Stimulated activated CD4-positive, alpha-beta T cell treated with anti-CD3 and anti-CD28 coated beads, Interleukin-2, amount 100 ng/mL, for 4 hours (primary cell): Measurements from ENCODE around the gene SMG9.

ENCODE experiments used
- DNase-seq: peaks from one replicate; pipeline ENCODE4 v3.0.0-alpha.2; 2020; ENCODE audit warnings: low read depth

The SMG9 gene, protein sequence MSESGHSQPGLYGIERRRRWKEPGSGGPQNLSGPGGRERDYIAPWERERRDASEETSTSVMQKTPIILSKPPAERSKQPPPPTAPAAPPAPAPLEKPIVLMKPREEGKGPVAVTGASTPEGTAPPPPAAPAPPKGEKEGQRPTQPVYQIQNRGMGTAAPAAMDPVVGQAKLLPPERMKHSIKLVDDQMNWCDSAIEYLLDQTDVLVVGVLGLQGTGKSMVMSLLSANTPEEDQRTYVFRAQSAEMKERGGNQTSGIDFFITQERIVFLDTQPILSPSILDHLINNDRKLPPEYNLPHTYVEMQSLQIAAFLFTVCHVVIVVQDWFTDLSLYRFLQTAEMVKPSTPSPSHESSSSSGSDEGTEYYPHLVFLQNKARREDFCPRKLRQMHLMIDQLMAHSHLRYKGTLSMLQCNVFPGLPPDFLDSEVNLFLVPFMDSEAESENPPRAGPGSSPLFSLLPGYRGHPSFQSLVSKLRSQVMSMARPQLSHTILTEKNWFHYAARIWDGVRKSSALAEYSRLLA

GRCh38 chr19:43754503-43755255 is at the start of gene SMG9:
Gene SMG9 (minus strand): TSS chr19:43754962. CDS start chr19:43750741, 4,221 bp downstream.
- peak; percentile 98 for DNase-seq

DNA sequence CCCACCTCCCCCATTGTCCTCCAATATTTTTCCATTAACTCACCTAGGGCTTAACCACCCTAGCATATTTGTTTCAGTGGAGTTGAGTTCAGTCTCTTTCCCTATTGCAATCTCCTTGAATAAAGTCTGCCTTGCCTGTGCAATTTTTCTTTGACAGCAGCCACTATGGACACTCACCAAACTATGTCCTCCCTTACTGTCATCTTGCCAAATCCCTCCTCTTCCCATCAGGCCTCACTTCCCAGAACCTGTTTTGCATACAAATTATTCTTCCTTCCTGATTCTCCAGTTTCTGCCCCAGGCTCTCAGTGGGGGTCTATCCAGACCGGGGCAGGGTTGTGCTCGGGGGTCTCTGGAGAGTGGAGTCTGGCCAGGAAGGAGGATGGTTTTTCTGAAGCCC is 49.7 kb upstream of the SMG9 start:
- no peak for DNase-seq

GRCh38 chr19:43802216-43802951 is 47.6 kb upstream of the SMG9 start, which contains the start of gene LYPD5:
Gene LYPD5 (minus strand): TSS chr19:43802447. CDS start chr19:43802380, 67 bp downstream.
- DNase-seq = no peak

DNA sequence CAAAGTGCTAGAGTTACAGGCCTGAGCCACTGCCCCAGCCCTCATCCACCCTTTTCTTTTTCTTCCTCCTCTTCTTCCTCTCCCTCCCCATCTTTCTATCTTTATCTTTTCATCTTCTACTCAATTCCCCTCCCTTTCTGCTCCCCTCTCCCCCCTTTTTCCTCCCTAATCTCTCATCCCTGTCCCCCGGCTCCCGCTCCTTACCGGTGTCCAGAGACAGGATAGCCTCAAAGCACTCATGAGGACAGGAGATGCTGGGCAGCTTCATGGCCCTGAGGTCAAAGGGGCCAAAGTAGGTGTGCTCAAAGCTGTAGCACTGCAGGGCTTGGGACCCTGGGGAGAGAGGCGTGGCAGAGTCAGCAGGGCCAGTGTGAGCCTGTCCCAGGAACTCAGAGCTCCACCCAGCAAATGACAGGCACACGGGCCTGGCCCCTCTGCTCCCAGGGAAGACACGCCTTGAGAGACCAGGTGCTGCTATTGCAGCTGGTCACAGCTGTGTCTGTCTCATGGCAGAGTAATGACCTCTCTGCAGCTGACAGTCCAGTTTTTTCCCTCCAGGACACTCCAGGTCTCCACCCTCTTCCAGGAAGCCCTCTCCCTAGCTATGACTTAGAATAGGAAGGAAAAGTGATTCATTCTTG is 44.9 kb upstream of the SMG9 start:
- no peak for DNase-seq

- peak; percentile 82 for DNase-seq
These were observed 44.0 kb upstream of the SMG9 start for GRCh38 chr19:43798546-43799409.

DNA sequence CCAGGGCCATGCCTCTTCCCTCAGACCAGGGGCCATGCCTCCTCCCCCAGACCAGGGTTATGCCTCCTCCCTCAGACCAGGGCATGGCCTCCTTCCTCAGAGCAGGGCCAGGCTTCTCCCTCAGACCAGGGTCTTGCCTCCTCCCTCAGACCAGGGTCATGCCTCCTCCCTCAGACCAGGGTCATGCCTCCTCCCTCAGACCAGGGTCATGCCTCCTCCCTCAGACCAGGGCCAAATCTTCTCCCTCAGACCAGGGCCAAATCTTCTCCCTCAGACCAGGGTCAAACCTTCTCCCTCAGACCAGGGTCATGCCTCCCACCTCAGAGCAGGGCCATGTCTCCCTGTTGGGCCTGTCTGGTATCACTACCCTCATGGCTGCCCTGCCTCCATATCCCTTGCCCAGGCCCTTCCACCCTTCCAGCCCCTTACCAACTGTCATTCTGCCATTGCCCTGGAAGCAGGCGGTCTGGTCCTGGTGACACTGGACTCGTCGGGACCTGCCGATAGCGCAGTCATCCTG is 43.3 kb upstream of the SMG9 start:
- no peak for DNase-seq

DNA sequence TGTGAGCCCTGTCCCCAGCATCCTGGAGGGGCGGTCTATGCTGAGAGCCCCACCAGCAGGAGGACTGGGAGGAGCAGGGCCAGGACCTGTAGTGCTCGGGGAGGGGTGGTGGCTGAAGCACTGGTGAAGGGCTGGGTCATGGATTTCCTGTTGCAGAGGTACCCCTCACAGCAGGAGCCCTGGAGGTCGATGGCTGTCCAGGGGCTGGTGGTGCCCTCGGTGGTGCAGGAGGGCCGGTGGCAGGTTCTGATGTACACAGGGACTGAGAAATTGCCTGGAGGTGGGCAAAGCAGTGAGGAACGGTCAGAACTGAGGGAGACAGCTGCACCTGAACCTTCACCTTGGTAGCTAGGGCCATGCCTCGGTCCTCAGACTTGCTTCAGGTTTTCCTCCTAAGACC is 42.8 kb upstream of the SMG9 start:
- no peak for DNase-seq

DNA sequence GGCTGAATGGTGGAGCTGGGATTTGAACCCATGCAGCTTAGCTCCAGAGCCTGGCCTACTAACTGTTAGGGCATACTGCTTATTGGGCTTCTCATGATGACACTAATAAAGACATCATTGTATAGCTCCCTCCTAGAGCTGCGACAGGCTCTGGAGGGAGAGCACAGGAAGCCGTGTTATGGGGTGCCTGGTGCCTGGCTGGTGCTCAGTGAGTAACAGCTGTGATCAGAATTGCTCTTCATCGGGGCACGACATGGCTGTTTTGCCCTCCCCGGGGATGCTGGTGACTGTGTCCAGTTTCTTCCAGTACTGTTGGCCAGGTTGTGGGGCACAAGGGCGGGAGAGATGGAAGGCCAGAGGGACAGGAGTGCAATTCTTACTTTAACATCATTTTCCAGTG is 42.4 kb upstream of the SMG9 start:
- no peak for DNase-seq

- DNase-seq = no peak
These were observed 35.8 kb upstream of the SMG9 start for GRCh38 chr19:43790587-43790986.

DNA sequence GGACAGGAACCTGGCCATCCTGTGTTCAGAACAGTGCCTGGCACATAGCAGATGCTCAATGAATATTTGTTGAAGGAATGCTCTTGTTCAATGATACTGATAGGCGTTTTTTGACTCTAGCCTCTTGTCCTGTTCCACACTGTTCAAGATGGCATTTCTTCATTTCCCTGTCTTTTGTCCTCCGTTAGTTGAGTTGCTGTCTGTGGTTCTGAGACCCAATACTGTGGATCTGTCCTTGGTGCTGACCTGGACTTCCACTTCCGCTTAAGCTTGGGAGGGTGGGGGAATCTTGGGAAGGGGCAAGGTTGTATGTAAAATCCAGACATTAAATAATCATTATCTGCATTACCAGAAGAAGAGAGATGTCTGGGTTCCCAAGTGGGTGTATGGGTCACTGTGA is 34.3 kb upstream of the SMG9 start:
- DNase-seq = no peak

- no peak for DNase-seq
These were observed 31.9 kb upstream of the SMG9 start for GRCh38 chr19:43786665-43787064.

GRCh38 chr19:43784981-43785808 is 30.4 kb upstream of the SMG9 start:
- DNase-seq = peak; percentile 28

- peak; percentile 54 for DNase-seq
These were observed 29.6 kb upstream of the SMG9 start for GRCh38 chr19:43784241-43784980.

- no peak for DNase-seq
These were observed 28.9 kb upstream of the SMG9 start for GRCh38 chr19:43783636-43784035.

- DNase-seq = no peak
These were observed 28.0 kb upstream of the SMG9 start for GRCh38 chr19:43782689-43783231.

DNA sequence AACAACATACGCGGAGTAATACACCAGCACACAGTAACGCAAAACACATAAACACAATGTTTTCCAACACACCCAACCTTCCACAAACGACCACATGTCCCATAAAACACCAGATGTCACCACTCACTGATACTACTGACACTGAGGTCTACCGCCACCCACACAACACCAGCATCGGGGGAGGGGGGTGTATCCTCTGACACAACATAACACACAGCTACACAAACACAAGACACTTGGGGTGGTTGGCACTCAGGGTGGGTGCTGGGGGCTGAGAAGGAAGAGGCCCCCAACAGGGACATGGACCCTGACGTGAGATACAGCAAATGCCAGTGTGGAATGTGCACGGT is 27.5 kb upstream of the SMG9 start:
- DNase-seq = no peak

DNA sequence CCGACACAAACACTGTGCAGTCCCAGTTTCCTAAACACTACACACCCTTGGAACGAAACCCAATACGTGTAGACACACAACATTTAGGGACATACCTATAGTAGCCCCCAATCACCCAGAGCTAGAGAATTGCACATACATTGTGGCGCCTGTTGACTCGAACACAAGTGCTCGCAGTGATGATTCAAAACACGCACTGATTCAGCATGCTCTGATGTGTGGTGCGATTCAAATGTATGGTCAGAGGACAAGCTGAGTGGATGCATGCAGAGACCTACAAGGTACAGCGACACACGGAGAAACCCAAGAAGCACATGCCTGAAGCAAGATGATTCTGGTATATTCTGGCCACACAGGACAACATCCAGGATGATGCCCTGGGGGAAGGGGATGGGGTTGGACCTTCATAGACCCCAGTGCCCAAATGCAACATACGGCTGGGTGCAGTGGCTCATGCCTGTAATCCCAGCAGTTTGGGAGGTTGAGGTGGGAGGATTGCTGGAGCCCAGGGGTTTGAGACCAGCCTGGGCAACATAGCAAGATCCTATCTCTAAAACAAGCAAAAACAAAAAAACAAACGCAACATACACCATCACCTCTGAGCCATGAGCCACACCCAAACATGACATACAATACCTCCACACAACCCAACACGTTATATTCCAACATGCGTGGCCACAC is 27.0 kb upstream of the SMG9 start:
- no peak for DNase-seq
